Esophagus muscularis mucosa (tissue), 4 donors: Measurements from ENCODE around the gene LSM8. TPM values are rescaled to one million over a fixed set of nuclear protein-coding genes. Genes with fewer than 3 reads are reported as not detected.

Experiments
- DNase-seq: peaks from one replicate; pipeline ENCODE4 v3.0.0-alpha.2; 2017; ENCODE audit errors: extremely low spot score
- H3K27ac ChIP-seq, 4 donors: fragments of 200-600 bp; sonication (generic); replicated peaks in 1 of 4; 1 replicate in 3 of 4; 2 replicates in 1 of 4; pipeline ENCODE4 v1.5.1; 2016 to 2019; ENCODE audit warnings: mild to moderate bottlenecking in 1 of 4
- H3K27me3 ChIP-seq, 4 donors: fragments of 200-600 bp; sonication (generic); one replicate each; pipeline versions ENCODE4 v1.5.1 to v1.6.0; 2016 to 2019
- H3K36me3 ChIP-seq, 4 donors: fragments of 200-600 bp; sonication (generic); one replicate each; pipeline ENCODE4 v1.5.1; 2016 to 2019
- H3K4me1 ChIP-seq, 4 donors: fragments of 200-600 bp; sonication (generic); one replicate each; pipeline ENCODE4 v1.5.1; 2016 to 2019
- H3K4me3 ChIP-seq, 4 donors: fragments of 200-600 bp; sonication (generic); 1 replicate in 2 of 4; 2 replicates in 2 of 4; pipeline ENCODE4 v1.5.1; 2016 to 2019; ENCODE audit warnings: mild to moderate bottlenecking in 4 of 4, moderate library complexity in 1 of 4
- H3K9me3 ChIP-seq, 4 donors: fragments of 200-600 bp; sonication (generic); 1 replicate in 3 of 4; 2 replicates in 1 of 4; pipeline ENCODE4 v1.5.1; 2016 to 2019
- EP300 ChIP-seq: sonication (generic); formaldehyde crosslinking; IDR thresholded peaks from one replicate; pipeline ENCODE4 v1.6.1; 2017; ENCODE audit warnings: antibody characterized with exemption
- POLR2A ChIP-seq: fragments of 450-650 bp; IDR thresholded peaks from one replicate; pipeline ENCODE4 v1.6.1; 2017; ENCODE audit warnings: antibody characterized with exemption, moderate library complexity, mild to moderate bottlenecking, low read depth
- POLR2AphosphoS5 ChIP-seq, 2 donors: sonication (generic); formaldehyde crosslinking; IDR thresholded peaks; one replicate each; pipeline ENCODE4 v1.6.1; 2017; ENCODE audit warnings: antibody characterized with exemption in 2 of 2
- WGBS: methylation state at CpG from one replicate; pipeline ENCODE4 v1.1.5; 2018; 5-methylcytosine and 5-hydroxymethylcytosine counted together
- intact Hi-C: fragments of 100-400 bp; cut with DNase I; formaldehyde crosslinking; loops from one replicate; pipeline ENCODE4 v1.15.1; 2023
- total RNA-seq, 4 donors: library from RNA; depleted of rRNA; stranded (reverse); fragments of >200 nt; gene quantifications; one replicate each; pipeline versions ENCODE4 v1.1.0 to v1.2.1, GENCODE V29; 2016
- TF ChIP-seq, protein P1 (sequence below), 3 experiments: fragments of 200-600 bp in 2 of 3; fragments of 450-650 bp in 1 of 3; sonication (generic) in 2 of 3; IDR thresholded peaks; one replicate each; pipeline ENCODE4 v1.5.1; 2017 to 2019; ENCODE audit warnings: antibody characterized with exemption in 3 of 3, mild to moderate bottlenecking in 2 of 3, moderate library complexity in 1 of 3

The LSM8 gene
- total RNA-seq, 4 donors from 2014 or later: 22.1 to 28.1 (median 26.3) TPM

- no peaks in the 10 kb centered on the region for H3K4me1 ChIP-seq
- no peaks in the 10 kb centered on the region for H3K9me3 ChIP-seq
- no peak overlapping the region for H3K4me3 ChIP-seq
- no peaks in the 10 kb centered on the region for H3K36me3 ChIP-seq
- 54% methylated on average over 3 of the region's 3 CpGs for WGBS
- no peak for DNase-seq
- intact Hi-C loops: no loop called here
- H3K27ac ChIP-seq: no peak overlapping the region
- H3K27me3 ChIP-seq: no peaks in the 10 kb centered on the region
- TF ChIP-seq EP300 (no peak), POLR2A (no peak), POLR2AphosphoS5 (IDR thresholded peaks at IDR 0.05) (no peak)
- TF ChIP-seq, protein P1, sequence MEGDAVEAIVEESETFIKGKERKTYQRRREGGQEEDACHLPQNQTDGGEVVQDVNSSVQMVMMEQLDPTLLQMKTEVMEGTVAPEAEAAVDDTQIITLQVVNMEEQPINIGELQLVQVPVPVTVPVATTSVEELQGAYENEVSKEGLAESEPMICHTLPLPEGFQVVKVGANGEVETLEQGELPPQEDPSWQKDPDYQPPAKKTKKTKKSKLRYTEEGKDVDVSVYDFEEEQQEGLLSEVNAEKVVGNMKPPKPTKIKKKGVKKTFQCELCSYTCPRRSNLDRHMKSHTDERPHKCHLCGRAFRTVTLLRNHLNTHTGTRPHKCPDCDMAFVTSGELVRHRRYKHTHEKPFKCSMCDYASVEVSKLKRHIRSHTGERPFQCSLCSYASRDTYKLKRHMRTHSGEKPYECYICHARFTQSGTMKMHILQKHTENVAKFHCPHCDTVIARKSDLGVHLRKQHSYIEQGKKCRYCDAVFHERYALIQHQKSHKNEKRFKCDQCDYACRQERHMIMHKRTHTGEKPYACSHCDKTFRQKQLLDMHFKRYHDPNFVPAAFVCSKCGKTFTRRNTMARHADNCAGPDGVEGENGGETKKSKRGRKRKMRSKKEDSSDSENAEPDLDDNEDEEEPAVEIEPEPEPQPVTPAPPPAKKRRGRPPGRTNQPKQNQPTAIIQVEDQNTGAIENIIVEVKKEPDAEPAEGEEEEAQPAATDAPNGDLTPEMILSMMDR (IDR thresholded peaks at IDR 0.05): no peak
These were observed 36.6 kb downstream of the LSM8 start for GRCh38 chr7:118220583-118220982.

- H3K27ac ChIP-seq: no peak overlapping the region
- no peaks in the 10 kb centered on the region for H3K27me3 ChIP-seq
- intact Hi-C loops: no loop called here
- 95% methylated on average over 1 of the region's 1 CpG for WGBS
- H3K4me3 ChIP-seq: no peak overlapping the region
- DNase-seq: no peak
- TF ChIP-seq, protein P1 (IDR thresholded peaks at IDR 0.05): no peak
- no peak for TF ChIP-seq POLR2A
- no peak for TF ChIP-seq POLR2AphosphoS5 (IDR thresholded peaks at IDR 0.05)
- no peak for TF ChIP-seq EP300
- no peaks in the 10 kb centered on the region for H3K4me1 ChIP-seq
- no peaks in the 10 kb centered on the region for H3K36me3 ChIP-seq
- H3K9me3 ChIP-seq: no peaks in the 10 kb centered on the region
These were observed 38.6 kb downstream of the LSM8 start for GRCh38 chr7:118222591-118222990.

DNA sequence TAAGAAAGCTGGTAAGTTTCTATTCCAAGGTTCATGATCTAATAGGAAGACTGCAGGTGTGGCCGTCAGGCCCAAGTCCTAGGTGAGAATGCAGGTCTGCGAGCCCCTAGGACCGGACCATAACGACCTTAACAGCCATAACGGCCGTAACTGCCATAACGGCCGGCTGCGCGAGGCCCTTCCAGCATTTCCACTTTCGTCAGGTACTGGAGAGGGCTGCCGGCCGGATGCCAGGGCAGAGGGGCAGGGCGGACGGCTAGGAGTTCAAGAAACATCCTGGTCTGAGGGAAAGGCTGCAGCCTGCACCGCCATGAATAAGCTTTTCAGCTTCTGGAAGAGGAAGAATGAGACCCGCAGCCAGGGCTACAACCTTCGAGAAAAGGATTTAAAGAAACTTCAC is 40.6 kb downstream of the LSM8 start, which contains the start of gene ANKRD7:
ANKRD7 (plus strand) TSS at position 184 of the 400 bp plus-strand sequence; CDS start at position 311, 127 bp downstream.
- Histone ChIP-seq H3K4me3 (no peak within 1 kb of the TSS), H3K36me3 (no peaks in the 10 kb centered on the region), H3K9me3 (no peaks in the 10 kb centered on the region), H3K27ac (no peak within 1 kb of the TSS), H3K27me3 (no peaks in the 10 kb centered on the region), H3K4me1 (no peaks in the 10 kb centered on the region)
- no peak for DNase-seq
- no peak for TF ChIP-seq EP300
- TF ChIP-seq, protein P1 (IDR thresholded peaks at IDR 0.05): no peak
- TF ChIP-seq POLR2AphosphoS5 (IDR thresholded peaks at IDR 0.05): no peak
- no peak for TF ChIP-seq POLR2A
- WGBS: 90% methylated on average over 18 of the region's 18 CpGs
- intact Hi-C loops: no loop called here

DNA sequence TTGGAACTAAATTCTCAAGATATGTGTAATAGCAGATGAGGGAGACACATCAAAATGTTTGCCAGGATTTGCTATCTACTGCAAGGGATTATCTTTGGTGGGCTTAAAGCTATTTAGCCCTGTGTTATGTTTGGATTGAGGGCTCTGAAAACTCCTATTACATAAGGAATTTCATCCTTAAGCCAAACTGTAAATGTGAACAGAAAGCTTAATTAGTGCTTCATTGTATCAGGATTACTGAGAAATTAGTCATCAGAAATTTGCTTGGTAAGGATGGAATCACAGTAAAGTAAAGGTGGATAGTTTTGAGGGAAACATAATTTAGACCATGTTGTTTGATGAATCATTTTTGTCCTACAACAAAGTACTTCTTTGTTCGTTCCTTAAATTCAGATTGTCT is 48.9 kb downstream of the LSM8 start:
- H3K4me3 ChIP-seq: no peak overlapping the region
- no peak overlapping the region for H3K27ac ChIP-seq
- H3K27me3 ChIP-seq: no peaks in the 10 kb centered on the region
- DNase-seq: no peak
- H3K36me3 ChIP-seq: no peaks in the 10 kb centered on the region
- H3K4me1 ChIP-seq: no peaks in the 10 kb centered on the region
- intact Hi-C loops: no loop called here
- TF ChIP-seq, protein P1 (IDR thresholded peaks at IDR 0.05): no peak
- no peak for TF ChIP-seq POLR2A
- TF ChIP-seq POLR2AphosphoS5 (IDR thresholded peaks at IDR 0.05): no peak
- TF ChIP-seq EP300: no peak
- H3K9me3 ChIP-seq: no peaks in the 10 kb centered on the region
- WGBS: 89% methylated on average over 1 of the region's 1 CpG

DNA sequence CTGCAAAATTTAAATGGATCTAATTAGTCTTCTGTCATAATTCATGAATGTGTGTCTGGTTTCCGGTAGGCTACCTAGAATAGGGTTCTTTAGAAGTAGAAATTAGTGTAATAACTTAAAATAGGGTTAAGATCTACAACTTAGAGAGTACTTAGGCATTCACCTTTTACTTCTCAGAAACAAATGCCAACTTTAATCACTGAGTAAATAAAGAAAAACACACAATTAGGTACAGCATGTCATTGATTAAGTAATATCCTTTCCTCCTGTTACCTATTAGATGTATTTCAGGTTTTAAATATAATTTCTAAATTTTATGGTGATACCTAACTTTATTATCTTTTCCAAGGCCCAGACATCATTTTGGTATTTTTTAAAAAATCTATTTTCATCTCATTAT is 49.8 kb downstream of the LSM8 start:
- intact Hi-C loops: no loop called here
- Histone ChIP-seq H3K36me3 (no peaks in the 10 kb centered on the region), H3K9me3 (no peaks in the 10 kb centered on the region), H3K27me3 (no peaks in the 10 kb centered on the region), H3K4me3 (no peak overlapping the region), H3K4me1 (no peaks in the 10 kb centered on the region), H3K27ac (no peak overlapping the region)
- 81% methylated on average over 1 of the region's 1 CpG for WGBS
- TF ChIP-seq POLR2A (no peak), EP300 (no peak), POLR2AphosphoS5 (IDR thresholded peaks at IDR 0.05) (no peak)
- TF ChIP-seq, protein P1 (IDR thresholded peaks at IDR 0.05): no peak
- no peak for DNase-seq
